ENCODE measurements around the gene TBC1D5. TPM values are rescaled to one million over a fixed set of nuclear protein-coding genes. Genes with fewer than 3 reads are reported as not detected.

The TBC1D5 gene
- total and polyA plus RNA-seq, 2 of the 8 experiments (the other 6 are each of a cell fraction or from before 2014, with no cell fraction given) = 11.0 to 22.9 TPM

DNA sequence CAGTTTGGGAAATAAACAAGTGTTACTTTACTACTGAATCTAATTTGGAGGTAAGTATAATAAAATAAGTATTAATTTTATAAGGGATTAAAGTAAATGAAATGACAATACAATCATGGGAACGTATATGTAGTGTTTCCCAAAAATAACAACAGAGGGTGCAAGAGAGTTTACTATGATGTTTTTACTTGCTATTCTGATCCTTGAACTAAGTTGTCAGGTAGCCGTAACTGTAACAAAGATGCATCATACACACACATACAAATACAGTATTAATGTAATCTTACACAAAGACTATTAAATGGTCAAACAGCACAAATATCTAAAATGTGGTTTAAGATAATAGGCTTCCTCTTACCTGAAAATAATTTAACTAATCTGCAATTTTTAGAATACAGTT, 311.4 kb downstream of the TBC1D5 start:
- no peaks in the 10 kb centered on the region for H3K79me2 ChIP-seq (ENCODE audit: control insufficient read depth in 1 of 2, insufficient read depth in 2 of 2, low read length in 2 of 2)
- no peak overlapping the region for H2BK15ac ChIP-seq (ENCODE audit: low read length)
- ChIA-PET CTCF (ENCODE audit: partially characterized antibody) (interaction anchor here (0.7 to 2.4 kb wide), 6 partner anchors 9 to 411 kb away, joined by 3 to 12 read pairs (median 4); no protein-coding TSS in a partner anchor), POLR2A (ENCODE audit: partially characterized antibody) (no interaction called here)
- H3K27ac ChIP-seq (ENCODE audit: low read depth, low read length) = no peak overlapping the region
- H2BK5ac ChIP-seq (ENCODE audit: low read depth, low read length) = no peak overlapping the region
- H2BK12ac ChIP-seq (ENCODE audit: low read depth, low read length) = no peak overlapping the region
- no peak overlapping the region for H4K5ac ChIP-seq (ENCODE audit: insufficient read length, low read depth, low read length)
- WGBS, 2 experiments (ENCODE audit: extremely low coverage in 1 of 2, insufficient coverage in 1 of 2, insufficient read length in 1 of 2, insufficient replicate concordance in 2 of 2, low coverage in 1 of 2, low lambda C conversion rate in 2 of 2, missing lambda C conversion rate in 1 of 2) = 68% methylated on average over 2 of the region's 2 CpGs; no CpG with 5 or more reads in 1 of the 2 experiments
- no peak overlapping the region for H3K9ac ChIP-seq (replicated peaks in 1 of 4; ENCODE audit: extremely low read depth in 1 of 4, low read depth in 3 of 4, low read length in 3 of 4)
- H3K4me1 ChIP-seq (replicated peaks in 1 of 4; ENCODE audit: control insufficient read depth in 3 of 4, insufficient read depth in 4 of 4, low read length in 3 of 4) = peaks cover 0 to 5% (median 0%) of the 10 kb centered on the region in 4 experiments; a peak in 2 of 7 replicates
- TF ChIP-seq JUN (IDR thresholded peaks at IDR 0.05; ENCODE audit: low read depth, low read length) = no peak
- TF ChIP-seq, protein P1, sequence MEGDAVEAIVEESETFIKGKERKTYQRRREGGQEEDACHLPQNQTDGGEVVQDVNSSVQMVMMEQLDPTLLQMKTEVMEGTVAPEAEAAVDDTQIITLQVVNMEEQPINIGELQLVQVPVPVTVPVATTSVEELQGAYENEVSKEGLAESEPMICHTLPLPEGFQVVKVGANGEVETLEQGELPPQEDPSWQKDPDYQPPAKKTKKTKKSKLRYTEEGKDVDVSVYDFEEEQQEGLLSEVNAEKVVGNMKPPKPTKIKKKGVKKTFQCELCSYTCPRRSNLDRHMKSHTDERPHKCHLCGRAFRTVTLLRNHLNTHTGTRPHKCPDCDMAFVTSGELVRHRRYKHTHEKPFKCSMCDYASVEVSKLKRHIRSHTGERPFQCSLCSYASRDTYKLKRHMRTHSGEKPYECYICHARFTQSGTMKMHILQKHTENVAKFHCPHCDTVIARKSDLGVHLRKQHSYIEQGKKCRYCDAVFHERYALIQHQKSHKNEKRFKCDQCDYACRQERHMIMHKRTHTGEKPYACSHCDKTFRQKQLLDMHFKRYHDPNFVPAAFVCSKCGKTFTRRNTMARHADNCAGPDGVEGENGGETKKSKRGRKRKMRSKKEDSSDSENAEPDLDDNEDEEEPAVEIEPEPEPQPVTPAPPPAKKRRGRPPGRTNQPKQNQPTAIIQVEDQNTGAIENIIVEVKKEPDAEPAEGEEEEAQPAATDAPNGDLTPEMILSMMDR (IDR thresholded peaks at IDR 0.05; ENCODE audit: control extremely low read depth in 1 of 3, insufficient read depth in 1 of 3, low read depth in 1 of 3, low read length in 3 of 3) = peak in 1 of 3 experiments; percentile 32; a peak in 1 of 4 replicates
- peak; percentile 48 to 58 for TF ChIP-seq RAD21 (IDR thresholded peaks at IDR 0.05 in 1 of 2, conservative IDR thresholded peaks at IDR 0.05 in 1 of 2; ENCODE audit: low read depth in 2 of 2, low read length in 2 of 2)
- TF ChIP-seq, protein P2, sequence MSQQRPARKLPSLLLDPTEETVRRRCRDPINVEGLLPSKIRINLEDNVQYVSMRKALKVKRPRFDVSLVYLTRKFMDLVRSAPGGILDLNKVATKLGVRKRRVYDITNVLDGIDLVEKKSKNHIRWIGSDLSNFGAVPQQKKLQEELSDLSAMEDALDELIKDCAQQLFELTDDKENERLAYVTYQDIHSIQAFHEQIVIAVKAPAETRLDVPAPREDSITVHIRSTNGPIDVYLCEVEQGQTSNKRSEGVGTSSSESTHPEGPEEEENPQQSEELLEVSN (IDR thresholded peaks at IDR 0.05) = no peak
- no peak for TF ChIP-seq CHD2 (IDR thresholded peaks at IDR 0.05; ENCODE audit: low read length)
- H4K91ac ChIP-seq (replicated peaks; ENCODE audit: insufficient read length, low read length) = no peak overlapping the region
- H3K23me2 ChIP-seq (ENCODE audit: low read depth, low read length) = no peaks in the 10 kb centered on the region
- H3K4ac ChIP-seq (replicated peaks; ENCODE audit: insufficient read length, low read depth, low read length) = no peak overlapping the region
- H3K4me3 ChIP-seq (ENCODE audit: extremely low read depth in 1 of 4, insufficient read depth in 2 of 4, low read depth in 3 of 4, low read length in 4 of 4) = no peak overlapping the region
- H3K4me2 ChIP-seq (ENCODE audit: insufficient read depth in 1 of 2, low read depth in 2 of 2, low read length in 2 of 2) = no peak overlapping the region
- no peak overlapping the region for H2AFZ ChIP-seq (ENCODE audit: low read length)
- H4K8ac ChIP-seq (ENCODE audit: extremely low read depth, insufficient read depth, low read length) = no peak overlapping the region
- H2AK5ac ChIP-seq (ENCODE audit: low read depth, low read length) = no peak overlapping the region
- H2BK120ac ChIP-seq (replicated peaks; ENCODE audit: low read depth, low read length) = no peak overlapping the region
- FAIRE-seq (peak; percentile 55), DNase-seq (ENCODE audit: low read depth in 1 of 2, low spot score in 2 of 2) (no peak)
- H3K9me3 ChIP-seq (ENCODE audit: insufficient read depth in 2 of 2, low read depth in 1 of 2, low read length in 1 of 2) = no peaks in the 10 kb centered on the region
- no peak overlapping the region for H3K14ac ChIP-seq (ENCODE audit: insufficient read length)
- H2BK20ac ChIP-seq (ENCODE audit: low read length) = no peak overlapping the region
- no peak overlapping the region for H3K56ac ChIP-seq (replicated peaks; ENCODE audit: insufficient read length, low read depth, low read length)
- no peaks in the 10 kb centered on the region for H3K79me1 ChIP-seq (ENCODE audit: low read depth, low read length)
- no peak overlapping the region for H3K23ac ChIP-seq (ENCODE audit: insufficient read length)
- no peak overlapping the region for H3K18ac ChIP-seq (ENCODE audit: extremely low read depth, low read length)
- no peaks in the 10 kb centered on the region for H3K36me3 ChIP-seq (ENCODE audit: control insufficient read depth in 2 of 4, insufficient read depth in 4 of 4, low read length in 3 of 4)
- H4K20me1 ChIP-seq (replicated peaks in 1 of 2; ENCODE audit: control insufficient read depth in 1 of 2, insufficient read depth in 2 of 2, low read length in 2 of 2) = no peaks in the 10 kb centered on the region
- H3K27me3 ChIP-seq (replicated peaks in 1 of 4; ENCODE audit: control insufficient read depth in 3 of 4, extremely low read depth in 1 of 4, insufficient read depth in 3 of 4, low read length in 3 of 4) = no peaks in the 10 kb centered on the region
